NCI-H510A treated with DMSO at 0.1 percent for 48 hours (cell line): ENCODE results near the gene NUDT14.

Experiments used
- DNase-seq: peaks from one replicate; lab custom pipeline; 2025; lab: John Stamatoyannopoulos, UW

Gene NUDT14

GRCh38 chr14:105146181-105146975 is 34.7 kb downstream of the NUDT14 start:
- DNase-seq: no peak

GRCh38 chr14:105145381-105146180 is 35.5 kb downstream of the NUDT14 start:
- DNase-seq: no peak

GRCh38 chr14:105144666-105145380 is 36.3 kb downstream of the NUDT14 start:
- no peak for DNase-seq

- DNase-seq: no peak
Observed at GRCh38 chr14:105144026-105144665, 37.0 kb downstream of the NUDT14 start.

GRCh38 chr14:105143451-105144025 is 37.6 kb downstream of the NUDT14 start:
- DNase-seq: no peak

GRCh38 chr14:105142651-105143450 is 38.3 kb downstream of the NUDT14 start:
- DNase-seq: no peak

- DNase-seq: no peak
Observed at GRCh38 chr14:105141486-105142281, 39.4 kb downstream of the NUDT14 start.

GRCh38 chr14:105141026-105141425 is 40.1 kb downstream of the NUDT14 start:
- DNase-seq: no peak

GRCh38 chr14:105140581-105140980 is 40.5 kb downstream of the NUDT14 start:
- no peak for DNase-seq

GRCh38 chr14:105139831-105140239 is 41.3 kb downstream of the NUDT14 start:
- no peak for DNase-seq

GRCh38 chr14:105139212-105139825 is 41.8 kb downstream of the NUDT14 start:
- DNase-seq: no peak

GRCh38 chr14:105138551-105139111 is 42.5 kb downstream of the NUDT14 start:
- DNase-seq: no peak

GRCh38 chr14:105138021-105138541 is 43.0 kb downstream of the NUDT14 start:
- no peak for DNase-seq

- no peak for DNase-seq
Observed at GRCh38 chr14:105137481-105138020, 43.6 kb downstream of the NUDT14 start.

- no peak for DNase-seq
Observed at GRCh38 chr14:105136401-105137322, 44.5 kb downstream of the NUDT14 start.

GRCh38 chr14:105135700-105136395 is 45.3 kb downstream of the NUDT14 start:
- no peak for DNase-seq
